WTC11 (cell line): ENCODE measurements around the gene DUOX1.

Experiments used
- ZNF423 ChIP-seq: fragments of 250-450 bp; sonication (Bioruptor Pico); IDR thresholded peaks from 2 replicates; pipeline ENCODE4 v2.1.2; 2022; ENCODE audit warnings: mild to moderate bottlenecking, moderate library complexity
- TF ChIP-seq, protein P1 (sequence below): sonication (generic); formaldehyde crosslinking; IDR thresholded peaks from 2 replicates; pipeline ENCODE4 v1.8.1; 2023; ENCODE audit warnings: mild to moderate bottlenecking, missing genetic modification reagents, borderline replicate concordance
- TF ChIP-seq, protein P2 (sequence below): fragments of 200-600 bp; IDR thresholded peaks from 2 replicates; pipeline ENCODE4 v1.8.0; 2022; ENCODE audit warnings: antibody characterized with exemption
- TF ChIP-seq, protein P3 (sequence below): sonication (generic); formaldehyde crosslinking; IDR thresholded peaks from 2 replicates; pipeline ENCODE4 v1.8.0; 2022; ENCODE audit warnings: mild to moderate bottlenecking, missing genetic modification reagents

DNA sequence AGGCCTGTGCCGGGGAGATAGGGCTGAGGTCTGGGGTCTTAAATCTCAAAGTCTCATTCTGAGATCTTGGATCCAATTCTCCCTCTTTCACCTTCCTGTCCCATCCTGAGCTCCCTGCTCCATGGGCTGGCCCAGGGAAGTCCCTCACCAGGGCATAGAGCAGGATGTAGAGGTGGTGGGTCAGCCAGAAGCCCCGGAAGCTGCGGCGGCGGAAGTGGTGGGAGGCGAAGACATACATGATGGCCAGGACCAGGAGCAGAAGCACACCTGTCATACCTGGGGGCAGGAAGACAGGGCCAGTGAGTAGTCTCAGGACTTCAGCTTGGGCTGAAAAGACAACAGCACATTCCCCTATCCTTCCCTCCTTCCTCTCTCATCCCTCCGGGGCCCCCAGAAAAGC is 32.3 kb upstream of the DUOX1 start:
- TF ChIP-seq ZNF423 = no peak
- TF ChIP-seq, protein P1, sequence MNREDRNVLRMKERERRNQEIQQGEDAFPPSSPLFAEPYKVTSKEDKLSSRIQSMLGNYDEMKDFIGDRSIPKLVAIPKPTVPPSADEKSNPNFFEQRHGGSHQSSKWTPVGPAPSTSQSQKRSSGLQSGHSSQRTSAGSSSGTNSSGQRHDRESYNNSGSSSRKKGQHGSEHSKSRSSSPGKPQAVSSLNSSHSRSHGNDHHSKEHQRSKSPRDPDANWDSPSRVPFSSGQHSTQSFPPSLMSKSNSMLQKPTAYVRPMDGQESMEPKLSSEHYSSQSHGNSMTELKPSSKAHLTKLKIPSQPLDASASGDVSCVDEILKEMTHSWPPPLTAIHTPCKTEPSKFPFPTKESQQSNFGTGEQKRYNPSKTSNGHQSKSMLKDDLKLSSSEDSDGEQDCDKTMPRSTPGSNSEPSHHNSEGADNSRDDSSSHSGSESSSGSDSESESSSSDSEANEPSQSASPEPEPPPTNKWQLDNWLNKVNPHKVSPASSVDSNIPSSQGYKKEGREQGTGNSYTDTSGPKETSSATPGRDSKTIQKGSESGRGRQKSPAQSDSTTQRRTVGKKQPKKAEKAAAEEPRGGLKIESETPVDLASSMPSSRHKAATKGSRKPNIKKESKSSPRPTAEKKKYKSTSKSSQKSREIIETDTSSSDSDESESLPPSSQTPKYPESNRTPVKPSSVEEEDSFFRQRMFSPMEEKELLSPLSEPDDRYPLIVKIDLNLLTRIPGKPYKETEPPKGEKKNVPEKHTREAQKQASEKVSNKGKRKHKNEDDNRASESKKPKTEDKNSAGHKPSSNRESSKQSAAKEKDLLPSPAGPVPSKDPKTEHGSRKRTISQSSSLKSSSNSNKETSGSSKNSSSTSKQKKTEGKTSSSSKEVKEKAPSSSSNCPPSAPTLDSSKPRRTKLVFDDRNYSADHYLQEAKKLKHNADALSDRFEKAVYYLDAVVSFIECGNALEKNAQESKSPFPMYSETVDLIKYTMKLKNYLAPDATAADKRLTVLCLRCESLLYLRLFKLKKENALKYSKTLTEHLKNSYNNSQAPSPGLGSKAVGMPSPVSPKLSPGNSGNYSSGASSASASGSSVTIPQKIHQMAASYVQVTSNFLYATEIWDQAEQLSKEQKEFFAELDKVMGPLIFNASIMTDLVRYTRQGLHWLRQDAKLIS (CRISPR knock-in tag) = no peak
- TF ChIP-seq, protein P2, sequence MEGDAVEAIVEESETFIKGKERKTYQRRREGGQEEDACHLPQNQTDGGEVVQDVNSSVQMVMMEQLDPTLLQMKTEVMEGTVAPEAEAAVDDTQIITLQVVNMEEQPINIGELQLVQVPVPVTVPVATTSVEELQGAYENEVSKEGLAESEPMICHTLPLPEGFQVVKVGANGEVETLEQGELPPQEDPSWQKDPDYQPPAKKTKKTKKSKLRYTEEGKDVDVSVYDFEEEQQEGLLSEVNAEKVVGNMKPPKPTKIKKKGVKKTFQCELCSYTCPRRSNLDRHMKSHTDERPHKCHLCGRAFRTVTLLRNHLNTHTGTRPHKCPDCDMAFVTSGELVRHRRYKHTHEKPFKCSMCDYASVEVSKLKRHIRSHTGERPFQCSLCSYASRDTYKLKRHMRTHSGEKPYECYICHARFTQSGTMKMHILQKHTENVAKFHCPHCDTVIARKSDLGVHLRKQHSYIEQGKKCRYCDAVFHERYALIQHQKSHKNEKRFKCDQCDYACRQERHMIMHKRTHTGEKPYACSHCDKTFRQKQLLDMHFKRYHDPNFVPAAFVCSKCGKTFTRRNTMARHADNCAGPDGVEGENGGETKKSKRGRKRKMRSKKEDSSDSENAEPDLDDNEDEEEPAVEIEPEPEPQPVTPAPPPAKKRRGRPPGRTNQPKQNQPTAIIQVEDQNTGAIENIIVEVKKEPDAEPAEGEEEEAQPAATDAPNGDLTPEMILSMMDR = no peak
- TF ChIP-seq, protein P3, sequence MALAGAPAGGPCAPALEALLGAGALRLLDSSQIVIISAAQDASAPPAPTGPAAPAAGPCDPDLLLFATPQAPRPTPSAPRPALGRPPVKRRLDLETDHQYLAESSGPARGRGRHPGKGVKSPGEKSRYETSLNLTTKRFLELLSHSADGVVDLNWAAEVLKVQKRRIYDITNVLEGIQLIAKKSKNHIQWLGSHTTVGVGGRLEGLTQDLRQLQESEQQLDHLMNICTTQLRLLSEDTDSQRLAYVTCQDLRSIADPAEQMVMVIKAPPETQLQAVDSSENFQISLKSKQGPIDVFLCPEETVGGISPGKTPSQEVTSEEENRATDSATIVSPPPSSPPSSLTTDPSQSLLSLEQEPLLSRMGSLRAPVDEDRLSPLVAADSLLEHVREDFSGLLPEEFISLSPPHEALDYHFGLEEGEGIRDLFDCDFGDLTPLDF (CRISPR knock-in tag) = no peak
